LNCaP clone FGC (cell line): ENCODE data around the gene RARRES1.

Source experiments
- DNase-seq: peaks from one replicate; pipeline ENCODE4 v3.0.0-alpha.2; 2011; ENCODE audit warnings: low read depth
- H3K4me3 ChIP-seq: 2 replicates; pipeline ENCODE4 v1.5.1; 2011; ENCODE audit warnings: mild to moderate bottlenecking, low read depth, low read length, control low read depth
- TF ChIP-seq, protein P1 (sequence below): IDR thresholded peaks from 2 replicates; pipeline ENCODE4 v1.5.1; 2012; ENCODE audit warnings: mild to moderate bottlenecking; ENCODE audit not compliant: control insufficient read depth, insufficient read depth; ENCODE audit errors: extremely low read depth

Gene RARRES1

DNA sequence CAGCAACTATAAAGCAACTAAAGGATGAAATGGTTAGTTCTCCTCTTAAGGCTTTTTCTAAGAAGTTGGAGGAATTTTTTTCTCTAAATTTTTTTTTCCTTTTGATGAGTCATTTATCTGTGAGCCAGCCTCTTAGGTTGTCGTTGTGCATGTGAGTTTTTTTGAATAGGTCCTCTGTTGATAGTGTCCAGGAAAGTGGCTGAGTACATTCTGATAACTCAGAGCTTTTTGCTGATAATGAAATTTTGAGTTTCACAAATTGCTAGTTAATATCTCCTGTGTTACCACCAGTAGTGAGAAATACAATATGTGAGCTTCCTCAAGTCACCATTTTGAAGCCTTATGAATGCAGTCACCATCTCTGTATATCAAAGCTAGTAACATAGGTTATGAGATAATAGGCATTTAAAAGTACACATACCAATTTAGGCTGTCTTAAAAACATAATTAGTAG lies 52.7 kb downstream of the RARRES1 start:
- TF ChIP-seq, protein P1, sequence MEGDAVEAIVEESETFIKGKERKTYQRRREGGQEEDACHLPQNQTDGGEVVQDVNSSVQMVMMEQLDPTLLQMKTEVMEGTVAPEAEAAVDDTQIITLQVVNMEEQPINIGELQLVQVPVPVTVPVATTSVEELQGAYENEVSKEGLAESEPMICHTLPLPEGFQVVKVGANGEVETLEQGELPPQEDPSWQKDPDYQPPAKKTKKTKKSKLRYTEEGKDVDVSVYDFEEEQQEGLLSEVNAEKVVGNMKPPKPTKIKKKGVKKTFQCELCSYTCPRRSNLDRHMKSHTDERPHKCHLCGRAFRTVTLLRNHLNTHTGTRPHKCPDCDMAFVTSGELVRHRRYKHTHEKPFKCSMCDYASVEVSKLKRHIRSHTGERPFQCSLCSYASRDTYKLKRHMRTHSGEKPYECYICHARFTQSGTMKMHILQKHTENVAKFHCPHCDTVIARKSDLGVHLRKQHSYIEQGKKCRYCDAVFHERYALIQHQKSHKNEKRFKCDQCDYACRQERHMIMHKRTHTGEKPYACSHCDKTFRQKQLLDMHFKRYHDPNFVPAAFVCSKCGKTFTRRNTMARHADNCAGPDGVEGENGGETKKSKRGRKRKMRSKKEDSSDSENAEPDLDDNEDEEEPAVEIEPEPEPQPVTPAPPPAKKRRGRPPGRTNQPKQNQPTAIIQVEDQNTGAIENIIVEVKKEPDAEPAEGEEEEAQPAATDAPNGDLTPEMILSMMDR = no peak
- H3K4me3 ChIP-seq = no peak overlapping the region
- no peak for DNase-seq

DNA sequence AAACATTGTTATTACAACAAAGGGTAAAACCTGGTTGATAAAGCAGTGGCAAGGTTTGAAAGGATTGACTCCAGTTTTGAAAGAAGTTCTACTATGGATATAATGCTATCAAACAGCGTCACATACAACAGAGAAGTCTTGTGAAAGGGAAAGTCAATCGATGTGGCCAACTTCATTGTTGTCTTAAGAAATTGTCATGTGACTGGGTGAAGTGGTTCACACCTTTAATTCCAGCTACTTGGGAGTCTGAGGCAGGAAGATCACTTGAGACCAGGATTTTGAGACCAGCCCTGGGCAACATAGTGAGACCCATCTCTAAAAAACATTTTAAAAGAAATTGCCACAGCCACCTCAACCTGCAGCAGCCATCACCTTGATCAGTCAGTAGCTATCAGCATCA lies 53.6 kb downstream of the RARRES1 start:
- TF ChIP-seq, protein P1 = no peak
- no peak overlapping the region for H3K4me3 ChIP-seq
- DNase-seq = no peak

DNA sequence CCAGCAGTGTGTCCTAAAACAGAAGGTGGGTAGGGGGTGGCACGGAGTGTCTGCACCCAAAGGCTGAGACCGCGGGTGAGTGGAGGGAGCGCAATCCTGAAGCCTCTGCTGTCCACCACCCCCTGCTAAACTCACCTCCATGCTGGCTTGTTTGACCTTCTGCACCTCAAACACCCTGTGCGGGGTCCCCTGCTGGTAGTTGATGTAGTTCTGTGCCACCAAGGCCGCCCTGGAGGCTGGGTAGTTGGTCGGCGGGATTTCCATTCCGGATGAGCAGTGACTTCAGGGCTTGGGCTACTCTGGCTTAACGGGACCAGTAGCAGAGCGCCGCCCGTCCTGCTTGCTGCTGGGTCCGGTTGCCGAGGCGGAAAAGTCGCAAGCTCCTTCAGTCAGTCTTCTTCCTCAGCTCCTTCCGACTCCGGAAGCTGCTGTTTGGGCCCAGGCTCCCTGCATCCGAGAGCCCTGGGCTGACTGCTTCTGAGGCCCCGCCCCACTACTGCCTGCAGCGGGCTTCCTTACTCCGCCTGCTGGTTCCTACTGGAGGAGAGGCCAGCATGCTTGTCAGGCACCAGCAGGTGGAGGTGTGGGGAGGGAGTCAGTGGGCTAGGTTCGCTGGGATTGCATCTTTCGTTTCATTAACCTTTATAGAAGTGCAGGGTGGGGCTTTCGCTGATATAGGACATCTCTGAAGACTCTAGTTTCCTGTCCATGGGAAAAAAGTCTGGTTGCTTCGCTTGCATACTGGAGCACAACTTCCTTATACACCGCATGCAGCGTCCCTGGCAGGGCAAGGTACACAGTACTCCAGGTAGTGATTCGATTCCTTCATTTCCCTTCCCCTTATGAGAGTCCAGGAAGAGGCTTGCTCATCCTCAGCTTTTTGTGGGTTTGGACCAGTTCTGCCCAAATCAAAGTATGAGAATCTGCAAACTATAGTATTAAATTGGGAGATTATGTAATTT lies 59.8 kb downstream of the RARRES1 start, which contains the start of gene LXN:
LXN (minus strand) TSS at position 434 of the 962 bp plus-strand sequence; CDS start at position 264, 170 bp downstream.
- DNase-seq = no peak
- TF ChIP-seq, protein P1 = peak; percentile 42
- peak within 1 kb of the TSS; percentile 27 for H3K4me3 ChIP-seq

DNA sequence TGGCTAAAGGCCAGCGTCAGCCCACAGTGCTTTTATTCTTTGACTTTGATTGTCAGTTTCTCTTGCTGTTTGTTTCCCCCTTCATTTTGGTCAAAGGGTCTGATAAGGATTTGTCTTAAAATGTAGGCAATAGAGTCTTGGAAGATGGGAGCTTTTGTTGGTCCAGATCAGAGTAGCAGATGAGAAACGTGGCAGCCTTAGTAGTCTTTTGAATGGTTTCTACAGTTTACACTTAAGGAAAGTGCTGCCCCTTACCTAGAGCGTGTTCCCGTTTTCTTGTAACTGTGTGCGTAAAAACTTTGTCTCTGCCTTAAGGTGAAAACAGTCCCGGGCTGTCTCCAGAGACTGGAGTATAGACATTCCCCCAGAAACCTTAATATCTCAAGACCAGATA lies 60.4 kb downstream of the RARRES1 start:
- no peak for DNase-seq
- TF ChIP-seq, protein P1 = no peak
- H3K4me3 ChIP-seq = 0 out of 2 replicates have a peak overlapping the region, but pooled peaks have one; percentile 27

DNA sequence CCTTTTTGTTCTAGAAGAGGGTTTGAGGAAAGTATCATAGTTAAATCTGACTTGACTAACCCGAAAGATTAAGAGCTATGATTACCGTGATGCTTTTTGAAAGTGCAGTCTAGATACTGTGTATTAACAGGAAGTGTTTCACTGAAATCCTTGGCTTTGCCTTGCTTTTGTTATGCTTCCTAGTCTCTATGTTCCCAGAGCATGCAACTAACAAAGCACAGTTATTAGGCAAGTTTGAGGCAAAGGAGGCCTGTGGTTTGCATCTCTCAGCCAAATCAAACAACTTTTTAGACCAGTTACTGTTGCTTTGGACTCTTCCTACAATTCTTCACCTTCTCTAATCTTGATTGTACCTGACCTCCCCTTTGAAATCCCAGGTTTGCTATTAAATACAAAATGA lies 63.8 kb downstream of the RARRES1 start:
- no peak overlapping the region for H3K4me3 ChIP-seq
- TF ChIP-seq, protein P1 = no peak
- no peak for DNase-seq

DNA sequence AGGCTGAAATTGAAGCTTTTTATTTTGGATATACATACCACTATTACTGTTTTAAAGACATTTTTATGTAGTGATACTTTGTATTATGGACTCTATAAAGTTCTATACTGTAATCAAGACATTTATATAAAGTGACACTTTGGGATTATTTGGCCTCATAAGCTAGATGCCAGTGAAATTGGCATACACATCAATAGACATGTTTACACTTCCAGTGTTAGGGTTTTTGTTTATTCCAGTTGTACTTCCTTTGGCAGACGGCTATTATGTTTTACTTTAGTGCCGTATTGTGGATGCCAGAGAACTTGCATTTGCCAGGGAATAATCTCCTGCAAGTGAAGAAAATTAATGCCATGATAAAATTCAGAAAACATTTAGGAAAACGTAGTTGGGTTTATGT lies 65.8 kb downstream of the RARRES1 start:
- TF ChIP-seq, protein P1 = no peak
- DNase-seq = no peak
- H3K4me3 ChIP-seq = no peak overlapping the region

DNA sequence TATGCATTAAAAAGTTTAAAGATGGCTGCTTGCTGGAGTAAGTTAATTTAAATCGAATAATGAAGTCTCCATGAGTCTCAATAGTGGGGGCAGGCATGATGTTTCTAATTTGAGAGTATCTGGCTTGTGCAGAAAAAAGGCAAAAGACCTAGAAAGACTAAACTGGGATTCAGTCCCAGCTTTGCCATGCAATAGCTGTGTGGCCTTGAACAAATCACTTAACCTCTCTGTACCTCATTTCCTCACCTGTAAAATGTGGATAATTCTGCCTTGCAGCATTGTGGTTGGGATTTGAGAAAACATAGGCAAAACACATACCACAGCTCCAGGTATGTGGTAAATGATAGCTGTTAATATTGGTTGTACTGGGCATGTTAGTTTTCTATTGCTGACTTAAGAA lies 68.4 kb downstream of the RARRES1 start:
- TF ChIP-seq, protein P1 = no peak
- no peak for DNase-seq
- no peak overlapping the region for H3K4me3 ChIP-seq
